GM18505 (cell line): ENCODE results near the gene ZNF473.

Source experiments
- ATAC-seq: cut with Tn5 transposase; IDR thresholded peaks from one replicate; pipeline ENCODE4 v1.9.1; 2021; ENCODE audit not compliant: unreplicated experiment
- POLR2A ChIP-seq: IDR thresholded peaks from 4 replicates; pipeline ENCODE4 v1.6.1; 2011; ENCODE audit warnings: borderline replicate concordance; ENCODE audit not compliant: insufficient read depth, insufficient read length; ENCODE audit errors: extremely low read depth

Gene ZNF473

GRCh38 chr19:50025794-50026549 lies at the start of gene ZNF473:
TSS of gene ZNF473 (plus strand) at chr19:50026005. CDS start at chr19:50031083, 5,078 bp downstream.
- peak; percentile 56 for ATAC-seq

GRCh38 chr19:49976496-49976895 lies 49.3 kb upstream of the ZNF473 start:
- TF ChIP-seq POLR2A: no peak
- no peak for ATAC-seq

More at GRCh38 chr19:50025794-50026549, at the start of gene ZNF473:
- TF ChIP-seq POLR2A: peak; percentile 82

- no peak for ATAC-seq
- TF ChIP-seq POLR2A: no peak
Observed at GRCh38 chr19:49977076-49977475, 48.7 kb upstream of the ZNF473 start.

DNA sequence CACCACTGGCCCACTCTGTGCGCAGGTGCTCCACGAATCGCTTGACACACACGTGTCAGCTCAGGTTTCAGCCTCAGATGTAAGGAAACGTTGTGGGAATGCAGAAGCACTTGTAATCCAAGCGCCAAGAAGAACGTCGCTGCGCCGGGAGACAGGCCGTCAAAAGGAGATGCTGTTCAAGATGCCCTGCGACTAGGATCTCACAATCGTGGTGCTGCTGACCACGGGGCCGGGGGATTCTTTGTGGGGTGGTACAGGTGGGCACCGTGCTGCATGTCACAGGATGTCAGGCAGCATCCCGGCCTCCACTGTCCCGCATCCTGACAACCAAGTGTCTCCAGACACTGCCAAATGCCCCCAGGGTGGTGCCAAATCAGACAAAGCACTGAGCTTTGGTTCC lies 47.9 kb upstream of the ZNF473 start:
- no peak for ATAC-seq
- no peak for TF ChIP-seq POLR2A

DNA sequence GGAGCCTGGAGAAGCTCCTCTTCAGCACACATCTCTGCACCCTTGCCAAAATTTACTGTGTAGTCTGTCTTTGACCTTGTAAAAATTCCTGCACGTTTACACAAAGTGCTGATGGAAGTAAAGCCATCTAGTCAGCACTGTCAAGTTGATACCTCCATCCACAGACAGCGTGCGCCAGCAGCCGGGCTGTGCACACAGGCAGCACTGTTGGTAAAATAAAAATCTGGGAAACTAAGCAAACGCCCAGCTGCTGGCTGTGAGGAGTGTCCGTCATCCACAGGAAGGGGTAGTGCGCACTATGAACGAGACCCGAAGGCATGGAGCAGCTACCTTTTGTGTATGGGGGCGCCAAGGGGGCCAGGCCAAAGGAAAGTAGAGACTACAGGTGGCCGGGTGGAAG lies 47.5 kb upstream of the ZNF473 start:
- TF ChIP-seq POLR2A: no peak
- no peak for ATAC-seq

GRCh38 chr19:49981603-49982593 lies 43.9 kb upstream of the ZNF473 start:
- no peak for ATAC-seq
- no peak for TF ChIP-seq POLR2A

- TF ChIP-seq POLR2A: no peak
- ATAC-seq: no peak
Observed at GRCh38 chr19:49983645-49984229, 42.1 kb upstream of the ZNF473 start.

DNA sequence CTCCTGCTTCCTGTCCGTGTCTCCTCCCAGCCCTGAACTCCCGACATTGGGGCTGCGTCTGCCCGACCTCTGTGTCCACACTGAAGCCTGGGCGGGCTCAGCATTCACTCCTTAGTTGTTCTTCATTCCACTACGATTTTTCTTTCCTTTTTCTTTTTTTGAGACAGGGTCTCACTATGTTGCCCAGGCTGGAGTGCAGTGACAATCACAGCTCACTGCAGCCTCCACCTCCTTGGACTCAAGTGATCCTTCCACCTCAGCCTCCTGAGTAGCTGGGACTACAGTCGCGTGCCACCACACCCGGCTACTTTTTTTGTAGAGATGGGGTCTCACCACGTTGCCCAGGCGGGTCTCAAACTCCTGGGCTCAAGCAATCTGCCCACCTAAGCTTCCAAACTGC lies 41.3 kb upstream of the ZNF473 start:
- ATAC-seq: no peak
- TF ChIP-seq POLR2A: no peak

GRCh38 chr19:49985871-49986270 lies 39.9 kb upstream of the ZNF473 start:
- TF ChIP-seq POLR2A: no peak
- ATAC-seq: no peak

GRCh38 chr19:49986354-49986753 lies 39.5 kb upstream of the ZNF473 start:
- ATAC-seq: no peak
- TF ChIP-seq POLR2A: no peak

GRCh38 chr19:49987159-49987698 lies 38.6 kb upstream of the ZNF473 start:
- ATAC-seq: no peak
- TF ChIP-seq POLR2A: no peak

- ATAC-seq: no peak
- TF ChIP-seq POLR2A: no peak
Observed at GRCh38 chr19:49988007-49988406, 37.8 kb upstream of the ZNF473 start.

- TF ChIP-seq POLR2A: no peak
- ATAC-seq: no peak
Observed at GRCh38 chr19:49988433-49988832, 37.4 kb upstream of the ZNF473 start.

DNA sequence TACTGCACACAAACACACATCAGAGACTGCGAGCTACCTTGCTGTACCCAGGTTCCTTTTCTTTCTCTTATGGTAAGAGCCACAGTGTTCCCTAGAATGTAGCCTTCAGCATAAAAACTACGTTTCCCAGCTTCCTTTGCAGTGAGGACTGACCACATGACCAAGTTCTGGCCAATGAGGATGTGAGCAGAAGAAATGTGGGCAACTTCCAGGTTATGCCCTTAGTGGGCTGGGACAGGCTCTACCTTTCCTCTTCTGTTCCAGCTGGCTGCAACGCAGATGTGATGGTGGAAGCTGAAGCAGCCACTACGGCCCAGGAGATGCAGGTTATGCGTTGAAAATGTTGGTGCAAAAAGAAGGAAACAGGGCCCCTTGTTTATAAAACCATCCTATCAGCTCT lies 28.1 kb upstream of the ZNF473 start:
- no peak for TF ChIP-seq POLR2A
- ATAC-seq: no peak
